NOMO-1 (cell line): ENCODE measurements around the gene OPN1SW.
A peak's percentile ranks its signal among the peaks of the same experiment; 100 is the strongest.

Experiments
- DNase-seq, 2 experiments: peaks; one replicate each; lab custom pipeline; 2025; ENCODE audit not compliant: unreplicated experiment in 2 of 2; lab: John Stamatoyannopoulos, UW

OPN1SW gene

DNA sequence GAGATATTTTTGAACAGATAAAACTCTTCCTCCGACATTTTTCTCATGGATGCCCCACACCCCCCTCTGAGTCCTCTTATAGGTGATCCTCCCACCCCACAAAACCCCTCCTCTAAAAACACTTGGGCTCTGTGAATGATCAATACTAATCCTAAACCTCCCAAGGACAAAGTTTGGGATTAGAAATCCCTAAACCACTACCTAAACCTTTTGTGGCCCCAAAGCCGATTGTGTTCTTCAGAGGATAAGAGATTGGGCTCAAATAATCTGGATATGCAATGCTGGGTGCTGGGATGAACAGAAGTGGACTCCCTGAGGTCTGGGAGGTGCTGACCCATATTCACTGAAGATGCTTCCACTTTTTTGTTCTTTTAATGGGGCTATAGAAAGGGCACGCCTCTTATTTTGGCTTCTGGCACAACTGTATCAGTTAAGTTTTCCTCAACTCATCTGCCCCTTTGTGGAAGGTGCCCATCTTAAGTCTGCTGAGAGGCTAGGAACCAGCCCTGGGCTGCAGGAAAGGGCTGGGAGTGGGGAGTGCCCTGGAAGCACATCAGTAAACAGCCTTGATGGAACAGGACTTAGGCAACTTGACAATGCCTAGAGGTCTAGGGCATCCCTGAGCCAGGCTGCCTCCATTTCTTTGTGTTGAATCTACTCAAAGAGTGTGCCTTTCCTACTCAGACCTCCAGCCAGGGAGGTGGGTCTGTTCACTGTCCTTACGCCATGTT, at the start of gene OPN1SW:
OPN1SW (minus strand) TSS at position 51 of the 731 bp plus-strand sequence; CDS start at position 38, 13 bp downstream.
- DNase-seq = no peak

DNA sequence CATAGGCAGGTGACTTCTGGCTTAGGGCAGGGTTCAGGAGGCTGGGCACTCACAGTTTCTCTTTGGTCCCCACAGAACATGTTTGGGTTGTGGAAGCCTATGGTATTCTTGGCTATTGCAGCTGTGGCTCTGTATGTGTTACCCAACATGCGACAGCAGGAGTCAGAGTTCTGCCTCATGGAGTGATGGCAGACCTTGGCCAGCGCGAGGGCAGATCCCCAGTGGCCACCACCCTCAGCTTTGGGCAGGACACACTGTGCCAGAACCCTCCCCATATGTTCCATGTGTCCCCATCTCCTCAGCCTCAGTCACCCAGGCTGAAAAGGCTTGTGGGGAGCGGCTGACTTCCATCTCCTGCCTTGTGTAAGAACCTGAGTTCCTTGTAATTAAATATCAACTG, 46.1 kb upstream of the OPN1SW start:
- DNase-seq = no peak

DNA sequence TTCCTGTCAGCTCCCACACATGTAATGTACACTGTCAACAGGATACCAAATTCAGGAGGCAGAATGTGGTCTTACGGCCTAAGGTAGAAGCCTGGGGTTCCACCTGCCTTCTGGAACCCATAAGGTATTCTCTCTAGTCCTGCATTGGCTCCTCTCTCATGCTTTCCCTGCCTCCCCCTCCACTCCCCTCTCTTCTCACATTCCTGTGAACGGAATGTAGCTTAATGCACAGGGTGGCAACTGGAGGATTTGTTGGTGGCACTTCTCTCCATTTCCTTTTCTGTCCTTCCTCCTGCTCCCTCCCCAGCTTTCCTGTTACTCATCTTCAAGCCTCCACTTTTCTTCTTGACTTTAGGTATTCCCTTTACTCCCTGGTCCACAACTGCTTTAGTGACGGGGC, 43.1 kb upstream of the OPN1SW start:
- no peak for DNase-seq

DNA sequence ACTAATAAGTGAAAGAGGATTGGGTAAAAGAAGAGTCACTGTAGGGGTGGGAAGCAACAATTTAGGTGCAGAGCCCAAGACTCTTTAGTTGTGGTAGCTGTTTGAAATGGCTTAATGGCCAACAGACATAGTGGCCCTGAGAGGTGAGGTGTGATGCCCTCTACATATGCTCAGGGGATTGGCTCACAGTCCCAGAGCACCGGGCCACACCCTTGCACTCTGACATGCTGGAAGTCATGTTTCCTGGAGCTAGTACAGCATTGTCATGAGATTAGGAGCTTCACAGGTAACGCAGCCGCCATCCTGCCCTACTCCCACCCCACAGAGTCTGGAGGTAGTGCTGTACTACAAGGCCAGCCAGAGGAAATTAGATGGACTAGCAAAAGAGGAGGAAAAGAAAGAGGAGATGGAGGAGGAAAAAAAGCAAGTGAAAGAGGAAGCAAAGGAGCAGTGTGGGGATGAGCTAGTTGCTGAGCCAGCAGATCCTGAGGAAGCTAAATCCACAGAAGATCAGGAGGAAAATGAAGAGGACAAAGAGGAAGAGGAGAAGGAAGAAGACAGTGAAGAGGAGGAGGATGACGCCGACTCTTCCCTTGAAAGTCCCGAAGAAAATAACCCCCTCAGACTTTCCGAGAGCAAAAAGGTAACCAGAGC, 39.8 kb upstream of the OPN1SW start:
- DNase-seq = peak in 1 of 2 experiments; percentile 4

GRCh38 chr7:128814499-128814898, 38.9 kb upstream of the OPN1SW start:
- no peak for DNase-seq

DNA sequence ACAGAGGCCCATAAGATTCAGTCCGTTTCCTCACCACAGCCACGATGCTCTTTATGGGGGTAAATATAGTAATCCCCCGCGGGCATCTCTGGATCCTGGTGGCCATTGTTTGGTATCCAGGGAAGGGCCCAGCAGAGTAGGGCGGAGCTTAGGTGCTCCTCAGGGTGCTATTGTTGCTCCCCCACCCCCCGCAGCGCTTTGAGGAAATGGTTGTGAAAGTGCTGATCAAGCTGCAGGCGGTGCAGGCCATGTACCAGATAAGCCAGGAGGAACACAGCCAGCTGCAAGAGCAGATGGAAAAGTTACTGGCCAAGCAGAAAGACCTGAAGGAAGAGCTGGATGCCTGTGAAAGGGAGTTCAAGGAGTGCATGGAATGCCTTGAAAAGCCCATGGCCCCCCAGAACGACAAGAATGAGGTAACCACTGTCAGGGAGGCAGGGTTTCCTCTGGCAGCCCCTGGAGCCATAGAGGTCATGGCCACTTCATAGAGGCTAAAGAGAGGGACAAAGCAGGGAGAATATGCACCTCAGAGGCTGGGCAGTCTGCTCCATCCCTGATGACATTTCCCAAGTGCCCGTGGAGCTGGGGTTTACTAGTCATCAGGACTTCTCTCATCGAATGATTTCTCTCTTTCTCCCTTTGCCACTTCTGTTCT, 37.0 kb upstream of the OPN1SW start:
- peak; percentile 2 to 16 for DNase-seq

DNA sequence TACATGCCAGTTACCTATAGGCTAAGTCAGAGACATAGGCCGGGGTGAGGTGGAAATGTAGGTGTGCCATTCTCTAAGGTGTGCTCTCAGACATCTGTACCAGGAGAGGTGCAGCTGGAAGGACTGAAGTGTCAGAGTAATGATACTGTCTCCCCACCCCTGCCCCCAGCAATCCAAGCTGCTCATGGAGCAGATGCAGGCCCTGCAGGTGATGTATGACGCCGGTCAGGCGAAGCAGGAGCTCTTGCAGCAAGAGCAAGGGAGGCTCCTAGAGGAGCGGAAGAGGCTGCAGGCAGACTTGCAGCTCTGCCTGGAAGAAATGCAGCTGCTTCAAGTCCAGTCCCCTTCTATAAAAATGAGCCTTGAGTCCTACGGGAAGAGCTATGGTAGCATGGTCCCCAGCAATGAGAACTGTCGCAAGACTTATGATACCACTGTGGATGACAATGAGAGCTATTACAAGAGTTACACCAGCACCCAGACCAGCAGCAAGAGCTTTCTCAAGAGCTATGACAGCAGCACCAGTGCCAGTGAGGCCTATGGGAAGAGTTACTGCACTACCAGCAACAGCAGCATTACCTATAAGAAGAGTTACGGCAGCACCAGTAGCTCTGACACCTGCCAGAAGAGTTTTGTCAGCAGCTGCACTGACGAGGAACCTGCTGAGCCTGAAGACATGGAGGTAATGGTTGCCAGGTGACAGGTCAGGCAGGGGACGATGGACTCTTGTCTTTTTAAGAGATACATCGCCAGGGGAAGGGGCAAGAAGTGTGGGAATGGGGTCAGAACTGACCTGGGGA, 36.2 kb upstream of the OPN1SW start:
- no peak for DNase-seq

DNA sequence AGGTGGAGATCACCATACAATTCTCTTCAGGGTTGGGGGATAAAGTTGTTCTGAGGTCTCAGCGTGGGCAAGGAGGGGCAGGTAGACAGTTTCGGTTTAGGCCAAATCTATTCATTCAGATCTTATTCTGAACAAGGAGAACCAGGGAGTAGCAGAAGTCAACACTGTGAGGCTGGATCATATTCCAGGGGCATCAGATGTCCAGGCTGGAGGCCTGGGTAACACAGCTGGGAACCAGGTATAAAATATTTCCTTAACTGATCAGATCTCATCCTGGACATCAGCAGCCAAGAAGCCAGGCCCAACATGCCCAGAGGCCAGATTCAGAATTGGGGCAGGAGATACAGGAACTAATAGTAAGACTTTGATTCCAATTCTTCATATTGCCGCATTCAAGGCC, 35.4 kb upstream of the OPN1SW start:
- DNase-seq = no peak

- DNase-seq = no peak
Measured at GRCh38 chr7:128810473-128810872, 34.9 kb upstream of the OPN1SW start.

DNA sequence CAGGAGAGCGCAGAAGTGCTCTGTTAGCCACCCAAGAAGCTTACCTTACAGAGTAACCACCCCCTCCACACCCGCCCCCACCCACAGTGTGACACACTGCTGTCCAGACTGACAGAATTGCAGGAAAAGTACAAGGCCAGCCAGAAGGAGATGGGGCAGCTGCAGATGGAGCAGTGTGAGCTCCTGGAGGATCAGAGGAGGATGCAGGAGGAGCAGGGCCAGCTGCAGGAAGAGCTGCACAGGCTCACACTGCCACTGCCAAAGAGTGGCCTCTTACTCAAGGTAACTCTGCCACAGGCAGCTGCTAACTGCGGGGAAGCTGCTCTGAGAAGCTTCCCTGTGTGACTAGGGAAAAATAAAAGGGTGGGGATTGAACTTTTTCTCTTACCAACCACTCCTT, 33.8 kb upstream of the OPN1SW start:
- no peak for DNase-seq

- no peak for DNase-seq
Measured at GRCh38 chr7:128807191-128807590, 31.6 kb upstream of the OPN1SW start.

GRCh38 chr7:128805225-128805624, 29.6 kb upstream of the OPN1SW start:
- no peak for DNase-seq

DNA sequence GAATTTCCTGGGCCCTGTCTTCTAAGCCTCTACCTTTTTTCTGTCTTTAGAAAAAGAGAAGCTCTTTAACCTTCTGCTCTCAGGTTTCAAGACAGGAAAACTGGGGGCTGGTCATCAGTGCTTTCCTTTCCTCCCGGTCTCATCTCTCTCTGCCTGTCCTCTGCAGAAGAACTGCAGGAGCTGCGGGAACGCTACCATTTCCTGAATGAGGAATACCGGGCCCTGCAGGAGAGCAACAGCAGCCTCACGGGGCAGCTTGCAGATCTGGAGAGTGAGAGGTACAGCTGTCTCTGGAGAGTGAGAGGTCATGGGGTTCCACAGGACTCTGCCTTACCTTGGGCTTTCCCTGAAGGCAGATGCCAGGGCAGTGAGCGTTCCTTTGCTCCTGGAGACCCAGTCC, 28.9 kb upstream of the OPN1SW start:
- DNase-seq = no peak

DNA sequence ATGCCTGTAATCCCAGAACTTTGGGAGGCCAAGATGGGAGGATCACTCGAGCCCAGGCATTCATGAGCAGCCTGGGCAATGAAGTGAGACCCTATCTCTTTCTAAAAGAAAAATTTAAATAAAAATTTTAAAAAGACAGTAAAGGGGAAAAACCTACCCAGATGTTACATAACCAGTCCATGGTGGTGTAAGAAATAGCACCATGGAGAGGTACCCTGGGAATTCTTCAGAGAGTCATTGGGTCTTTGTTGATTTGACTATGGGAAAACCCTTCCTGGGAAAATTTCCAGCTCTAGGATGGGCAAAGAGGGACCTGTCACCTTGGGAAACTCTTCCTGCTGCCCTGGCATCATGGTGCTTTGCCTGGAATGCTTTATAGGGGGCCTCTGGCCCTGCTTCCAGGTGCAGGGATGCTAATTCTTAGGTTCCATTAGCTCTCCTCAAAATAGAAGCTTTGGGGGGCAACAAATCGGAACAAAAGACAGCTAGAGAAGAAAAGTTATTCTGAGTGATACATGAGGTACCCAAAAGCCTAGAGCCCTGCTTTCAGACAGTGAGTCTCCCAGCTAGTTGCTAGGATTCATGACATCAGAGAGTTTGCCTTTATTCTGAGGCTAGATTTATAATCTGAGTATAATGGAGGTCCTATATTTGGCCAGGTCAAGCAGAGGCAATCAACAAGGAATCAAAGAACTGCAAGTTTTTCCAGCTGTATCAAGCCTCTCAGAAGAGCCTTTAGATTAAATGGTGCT, 26.2 kb upstream of the OPN1SW start:
- DNase-seq = no peak

DNA sequence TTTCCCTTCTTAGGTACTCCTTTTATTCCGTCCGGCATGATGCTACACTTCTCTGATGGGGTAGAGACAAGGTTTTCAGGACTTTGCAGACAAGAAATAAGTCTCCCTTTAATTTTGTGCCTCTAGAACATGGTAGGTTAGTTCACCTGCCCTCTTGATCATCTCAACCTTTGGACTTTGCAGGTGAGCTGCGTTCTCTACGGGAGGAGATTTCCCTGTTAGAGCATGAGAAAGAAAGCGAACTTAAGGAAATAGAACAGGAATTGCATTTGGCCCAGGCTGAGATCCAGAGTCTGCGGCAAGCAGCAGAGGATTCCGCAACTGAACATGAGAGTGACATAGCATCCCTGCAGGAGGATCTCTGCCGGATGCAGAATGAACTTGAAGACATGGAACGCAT, 25.4 kb upstream of the OPN1SW start:
- DNase-seq = no peak

DNA sequence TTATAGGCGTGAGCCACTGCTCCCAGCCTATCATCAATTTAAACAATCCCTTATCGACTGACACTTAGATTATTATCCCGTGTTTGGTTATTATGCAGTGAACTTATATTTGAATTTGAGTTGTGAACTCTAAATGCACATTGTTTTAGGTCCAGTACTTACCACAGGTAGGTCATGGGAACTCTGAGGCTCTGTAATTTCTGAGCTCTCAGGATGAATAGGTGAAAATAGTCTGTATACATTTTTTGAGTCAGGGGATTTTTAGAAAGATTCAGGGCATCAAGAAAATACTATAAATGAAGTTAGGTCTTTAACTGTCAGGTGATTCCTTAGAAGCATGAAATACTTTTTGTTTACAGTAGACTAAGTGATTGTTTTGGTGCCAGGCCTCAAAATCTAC, 25.0 kb upstream of the OPN1SW start:
- no peak for DNase-seq

DNA sequence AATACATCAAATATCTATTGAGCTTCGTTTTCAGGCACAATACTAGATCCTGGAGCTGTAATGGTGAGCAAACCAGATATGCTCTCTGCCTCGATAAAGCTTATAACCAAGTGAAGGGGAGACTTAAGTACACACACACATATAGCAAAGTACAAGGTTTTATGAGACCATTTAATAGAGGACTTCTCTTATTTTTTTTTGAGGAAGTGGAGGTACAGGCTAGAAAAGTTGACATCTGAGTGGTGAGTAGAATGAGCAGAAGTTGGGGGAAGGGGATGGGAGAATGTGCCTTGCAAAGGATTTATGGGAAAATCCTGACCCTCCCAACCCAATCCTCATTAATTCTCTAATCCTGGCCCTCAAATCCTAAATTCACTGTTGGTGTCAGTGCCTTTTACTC, 23.9 kb upstream of the OPN1SW start:
- DNase-seq = peak; percentile 0 to 28

DNA sequence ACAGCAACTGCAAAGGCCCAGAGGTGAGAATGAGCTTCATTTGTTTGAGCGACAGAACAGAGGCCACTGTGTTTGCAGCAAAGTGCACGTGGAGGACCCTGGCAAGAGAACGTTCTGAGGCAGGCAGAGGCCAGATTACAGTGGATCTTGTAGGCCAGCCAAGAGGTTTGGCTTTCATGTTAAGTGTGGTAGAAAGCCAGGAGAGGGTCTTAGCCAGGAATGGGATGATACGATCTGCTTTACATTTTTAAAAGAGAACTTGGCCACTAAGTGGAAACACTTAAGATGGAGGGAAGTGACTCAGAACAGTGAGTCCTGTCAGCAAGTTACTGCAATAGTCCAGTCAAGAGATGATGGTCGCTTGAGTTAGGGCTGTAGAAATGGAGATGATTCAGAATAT, 20.7 kb upstream of the OPN1SW start:
- no peak for DNase-seq

GRCh38 chr7:128795129-128795528, 19.5 kb upstream of the OPN1SW start:
- no peak for DNase-seq

DNA sequence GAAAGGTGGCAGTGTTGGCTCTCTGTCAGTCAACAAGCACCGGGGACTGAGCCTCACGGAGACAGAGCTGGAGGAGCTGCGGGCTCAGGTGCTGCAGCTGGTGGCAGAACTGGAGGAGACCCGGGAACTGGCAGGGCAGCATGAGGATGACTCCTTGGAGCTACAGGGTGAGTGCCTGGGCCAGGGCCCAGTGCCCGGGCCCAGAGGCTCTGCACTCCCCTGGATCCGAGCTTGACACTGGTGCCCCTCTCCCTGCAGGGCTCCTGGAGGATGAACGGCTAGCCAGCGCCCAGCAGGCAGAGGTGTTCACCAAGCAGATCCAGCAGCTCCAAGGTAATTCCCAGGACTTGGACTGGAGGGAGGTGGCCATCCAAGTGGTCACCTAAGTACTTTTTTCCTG, 18.8 kb upstream of the OPN1SW start:
- no peak for DNase-seq

- no peak for DNase-seq
Measured at GRCh38 chr7:128794020-128794419, 18.4 kb upstream of the OPN1SW start.
